H1 (cell line): ENCODE measurements around the gene PSPH. TPM values are rescaled to one million over a fixed set of nuclear protein-coding genes. Genes with fewer than 3 reads are reported as not detected.

Experiments used
- CTCF ChIA-PET: fragments of 300-600 bp; sonication (Branson Sonifier 250); formaldehyde crosslinking; loops from one replicate; lab custom pipeline; 2021; ENCODE audit not compliant: partially characterized antibody; lab: Charles Lee
- POLR2A ChIA-PET: fragments of 300-600 bp; sonication (Branson Sonifier 250); formaldehyde crosslinking; loops from one replicate; lab custom pipeline; 2021; ENCODE audit warnings: inconsistent platforms; ENCODE audit not compliant: partially characterized antibody; lab: Charles Lee
- DNase-seq, 2 experiments: peaks; one replicate each; pipeline versions ENCODE4 v3.0.0 to v3.0.0-alpha.2; 2010 to 2022; ENCODE audit warnings: low spot score in 2 of 2, low read depth in 1 of 2, mixed read lengths in 1 of 2
- FAIRE-seq: peaks from 2 replicates; lab custom pipeline; 2011; peaks lifted over from hg19 to GRCh38; lab: Jason Lieb, UNC
- H2AFZ ChIP-seq: 2 replicates; pipeline ENCODE4 v1.8.1; 2012; ENCODE audit warnings: low read length, inconsistent platforms
- H2AK5ac ChIP-seq: 2 replicates; pipeline ENCODE4 v1.6.1; 2013; ENCODE audit warnings: low read depth, low read length
- H2BK120ac ChIP-seq: replicated peaks from 2 replicates; pipeline ENCODE3; 2013; ENCODE audit warnings: low read depth, low read length, inconsistent platforms
- H2BK12ac ChIP-seq: 2 replicates; pipeline ENCODE4 v1.6.1; 2013; ENCODE audit warnings: low read depth, low read length
- H2BK15ac ChIP-seq: 2 replicates; pipeline ENCODE4 v1.6.1; 2013; ENCODE audit warnings: low read length
- H2BK20ac ChIP-seq: 2 replicates; pipeline ENCODE4 v1.6.1; 2013; ENCODE audit warnings: low read length
- H2BK5ac ChIP-seq: 2 replicates; pipeline ENCODE4 v1.6.1; 2013; ENCODE audit warnings: low read depth, low read length
- H3K14ac ChIP-seq: 2 replicates; pipeline ENCODE4 v1.6.1; 2013; ENCODE audit warnings: inconsistent platforms; ENCODE audit not compliant: insufficient read length
- H3K18ac ChIP-seq: 2 replicates; pipeline ENCODE4 v1.6.1; 2013; ENCODE audit warnings: low read length; ENCODE audit errors: extremely low read depth
- H3K23ac ChIP-seq: 2 replicates; pipeline ENCODE4 v1.6.1; 2013; ENCODE audit warnings: inconsistent platforms; ENCODE audit not compliant: insufficient read length
- H3K23me2 ChIP-seq: 2 replicates; pipeline ENCODE4 v1.6.1; 2013; ENCODE audit warnings: low read depth, low read length
- H3K27ac ChIP-seq: 2 replicates; pipeline ENCODE4 v1.6.1; 2011; ENCODE audit warnings: low read depth, low read length, inconsistent platforms
- H3K27me3 ChIP-seq, 4 experiments: replicated peaks in 1 of 4; 1 replicate in 1 of 4; 2 replicates in 3 of 4; pipeline versions ENCODE4 v1.6.1 to v1.8.1; 2011 to 2013; ENCODE audit warnings: low read length in 3 of 4, mild to moderate bottlenecking in 3 of 4, inconsistent platforms in 2 of 4, mixed read lengths in 2 of 4, moderate library complexity in 1 of 4; ENCODE audit not compliant: control insufficient read depth in 3 of 4, insufficient read depth in 3 of 4; ENCODE audit errors: extremely low read depth in 1 of 4
- H3K36me3 ChIP-seq, 4 experiments: 2 replicates each; pipeline versions ENCODE4 v1.6.1 to v1.8.1; 2011 to 2013; ENCODE audit warnings: mild to moderate bottlenecking in 4 of 4, low read length in 3 of 4, moderate library complexity in 2 of 4, control low read depth in 1 of 4, inconsistent platforms in 1 of 4; ENCODE audit not compliant: insufficient read depth in 4 of 4, control insufficient read depth in 2 of 4
- H3K4ac ChIP-seq: replicated peaks from 2 replicates; pipeline ENCODE3; 2013; ENCODE audit warnings: low read length, low read depth, mixed read lengths, inconsistent platforms; ENCODE audit not compliant: insufficient read length
- H3K4me1 ChIP-seq, 4 experiments: replicated peaks in 1 of 4; 1 replicate in 1 of 4; 2 replicates in 3 of 4; pipeline versions ENCODE4 v1.6.1 to v1.8.1; 2011 to 2013; ENCODE audit warnings: low read length in 3 of 4, inconsistent platforms in 2 of 4, mixed read lengths in 1 of 4; ENCODE audit not compliant: insufficient read depth in 4 of 4, control insufficient read depth in 3 of 4
- H3K4me2 ChIP-seq, 2 experiments: 2 replicates each; pipeline versions ENCODE4 v1.6.1 to v1.8.1; 2011 to 2013; ENCODE audit warnings: low read depth in 2 of 2, low read length in 2 of 2, control low read depth in 1 of 2, inconsistent platforms in 1 of 2, mild to moderate bottlenecking in 1 of 2; ENCODE audit not compliant: insufficient read depth in 1 of 2
- H3K4me3 ChIP-seq, 4 experiments: fragments of 200-600, 300-600 bp in 1 of 4; sonication (generic), shearing (Covaris generic), sonication (Bioruptor Twin) in 1 of 4; 2 replicates each; pipeline versions ENCODE4 v1.5.1 to v1.8.1; 2011 to 2016; ENCODE audit warnings: low read length in 4 of 4, low read depth in 3 of 4, control low read depth in 2 of 4, inconsistent platforms in 2 of 4, mild to moderate bottlenecking in 2 of 4, mixed read lengths in 1 of 4, moderate library complexity in 1 of 4; ENCODE audit not compliant: insufficient read depth in 2 of 4; ENCODE audit errors: extremely low read depth in 1 of 4
- H3K56ac ChIP-seq: replicated peaks from 2 replicates; pipeline ENCODE3; 2013; ENCODE audit warnings: low read depth, mild to moderate bottlenecking, mixed read lengths, low read length, inconsistent platforms; ENCODE audit not compliant: insufficient read length
- H3K79me1 ChIP-seq: 2 replicates; pipeline ENCODE4 v1.6.1; 2013; ENCODE audit warnings: low read depth, low read length, control low read depth
- H3K79me2 ChIP-seq, 2 experiments: 2 replicates each; pipeline versions ENCODE4 v1.6.1 to v1.8.1; 2012 to 2013; ENCODE audit warnings: low read length in 2 of 2, mild to moderate bottlenecking in 2 of 2, inconsistent platforms in 1 of 2; ENCODE audit not compliant: insufficient read depth in 2 of 2, control insufficient read depth in 1 of 2
- H3K9ac ChIP-seq, 4 experiments: replicated peaks in 1 of 4; 1 replicate in 1 of 4; 2 replicates in 3 of 4; pipeline versions ENCODE4 v1.6.1 to v1.8.1; 2011 to 2013; ENCODE audit warnings: low read depth in 3 of 4, low read length in 3 of 4, control low read depth in 2 of 4, mild to moderate bottlenecking in 2 of 4, moderate library complexity in 2 of 4, inconsistent platforms in 1 of 4; ENCODE audit errors: extremely low read depth in 1 of 4
- H3K9me3 ChIP-seq, 2 experiments: 2 replicates each; pipeline versions ENCODE4 v1.6.1 to v1.8.1; 2012 to 2013; ENCODE audit warnings: mild to moderate bottlenecking in 2 of 2, moderate library complexity in 2 of 2, control low read depth in 1 of 2, inconsistent platforms in 1 of 2, low read depth in 1 of 2, low read length in 1 of 2, mixed read lengths in 1 of 2; ENCODE audit not compliant: insufficient read depth in 2 of 2
- H4K20me1 ChIP-seq, 2 experiments: replicated peaks in 1 of 2; 2 replicates each; pipeline versions ENCODE3 to v1.8.1; 2011 to 2013; ENCODE audit warnings: inconsistent platforms in 2 of 2, low read length in 2 of 2, mild to moderate bottlenecking in 1 of 2; ENCODE audit not compliant: insufficient read depth in 2 of 2, control insufficient read depth in 1 of 2
- H4K5ac ChIP-seq: 2 replicates; pipeline ENCODE4 v1.6.1; 2013; ENCODE audit warnings: low read length, low read depth, mixed read lengths, inconsistent platforms; ENCODE audit not compliant: insufficient read length
- H4K8ac ChIP-seq: 2 replicates; pipeline ENCODE4 v1.8.0; 2013; ENCODE audit warnings: mild to moderate bottlenecking, moderate library complexity, low read length, inconsistent platforms; ENCODE audit not compliant: insufficient read depth; ENCODE audit errors: extremely low read depth
- H4K91ac ChIP-seq: replicated peaks from 2 replicates; pipeline ENCODE3; 2013; ENCODE audit warnings: low read length, mixed read lengths, inconsistent platforms; ENCODE audit not compliant: insufficient read length
- ASH2L ChIP-seq: fragments of 200-600, 300-600 bp; sonication (generic); IDR thresholded peaks from one replicate; pipeline ENCODE4 v1.7.1; 2017; ENCODE audit warnings: low read length
- BCL11A ChIP-seq, 2 experiments: IDR thresholded peaks; one replicate each; pipeline ENCODE4 v1.6.1; 2011; ENCODE audit warnings: low read depth in 2 of 2, low read length in 2 of 2, mild to moderate bottlenecking in 2 of 2
- CBX5 ChIP-seq: fragments of 300-800, 300-1000 bp; sonication (generic); IDR thresholded peaks from 2 replicates; pipeline ENCODE4 v1.7.1; 2016; ENCODE audit warnings: antibody characterized with exemption, low read length, low read depth
- CTBP2 ChIP-seq: IDR thresholded peaks from 2 replicates; pipeline ENCODE4 v1.7.0; 2011; ENCODE audit warnings: borderline replicate concordance, mild to moderate bottlenecking, moderate library complexity, mixed read lengths, low read length; ENCODE audit not compliant: insufficient read depth, insufficient read length
- HDAC6 ChIP-seq: IDR thresholded peaks from one replicate; pipeline ENCODE4 v1.7.1; 2012; ENCODE audit warnings: low read depth, mild to moderate bottlenecking, inconsistent platforms, low read length, moderate library complexity
- RBBP5 ChIP-seq: IDR thresholded peaks from 2 replicates; pipeline ENCODE4 v1.7.1; 2012; ENCODE audit warnings: low read depth, mild to moderate bottlenecking, inconsistent platforms, low read length, moderate library complexity, borderline replicate concordance
- RNF2 ChIP-seq: fragments of 200-900, 300-1000 bp; sonication (generic); IDR thresholded peaks from 2 replicates; pipeline ENCODE4 v1.7.1; 2016; ENCODE audit warnings: borderline replicate concordance, low read depth, mild to moderate bottlenecking, antibody characterized with exemption, low read length; ENCODE audit not compliant: poor library complexity, severe bottlenecking; ENCODE audit errors: missing control alignments
- SIN3A ChIP-seq, 2 experiments: IDR thresholded peaks in 1 of 2; conservative IDR thresholded peaks in 1 of 2; 2 replicates each; pipeline ENCODE4 v1.6.1; 2011 to 2012; ENCODE audit warnings: low read length in 2 of 2, improper control_type of control experiment in 1 of 2, low read depth in 1 of 2, mild to moderate bottlenecking in 1 of 2
- SIRT6 ChIP-seq: IDR thresholded peaks from one replicate; pipeline ENCODE4 v1.7.1; 2012; ENCODE audit warnings: low read length, inconsistent platforms
- TAF7 ChIP-seq: optimal IDR thresholded peaks from 2 replicates; pipeline ENCODE3; 2011; ENCODE audit warnings: low read depth, mild to moderate bottlenecking, inconsistent platforms, low read length, moderate library complexity, borderline replicate concordance
- TCF12 ChIP-seq: IDR thresholded peaks from 2 replicates; pipeline ENCODE4 v1.6.1; 2011; ENCODE audit warnings: low read depth, mild to moderate bottlenecking, low read length
- WGBS, 2 experiments: shearing (Covaris generic) in 1 of 2; methylation state at CpG; one replicate each; pipeline versions ENCODE4 v1.1.6 to v1.1.7; 2013 to 2015; ENCODE audit warnings: low lambda C conversion rate in 2 of 2, mixed read lengths in 2 of 2, inconsistent platforms in 1 of 2, low coverage in 1 of 2, missing lambda C conversion rate in 1 of 2; ENCODE audit not compliant: insufficient replicate concordance in 2 of 2, insufficient coverage in 1 of 2, insufficient read length in 1 of 2; ENCODE audit errors: extremely low coverage in 1 of 2, missing lambda C conversion rate in 1 of 2; 5-methylcytosine and 5-hydroxymethylcytosine counted together
- polyA plus RNA-seq, 7 experiments: library from polyadenylated mRNA; depleted of rRNA in 3 of 7; stranded (reverse) in 5 of 7; unstranded in 2 of 7; fragments of >200 nt in 5 of 7; fragments of 200-250 nt in 2 of 7; gene quantifications; 1 replicate in 5 of 7; 2 replicates in 1 of 7; 4 replicates in 1 of 7; pipeline versions ENCODE4 v1.2.1 to v1.2.3, GENCODE V29; 2011 to 2013; ENCODE audit warnings: missing spikeins in 2 of 7, mixed read lengths in 2 of 7
- total RNA-seq: library from RNA; stranded (reverse); fragmentation: NEBNext Ultra II Directional; extraction: Animal tissue kit (Norgen Biotek cat#: 25700); gene quantifications from 2 replicates; pipeline ENCODE4 v1.2.1, GENCODE V29; 2021

Gene PSPH
- total and polyA plus RNA-seq, 2 of the 8 experiments (the other 6 are each of a cell fraction or from before 2014, with no cell fraction given), result 31.0 to 64.8 TPM

DNA sequence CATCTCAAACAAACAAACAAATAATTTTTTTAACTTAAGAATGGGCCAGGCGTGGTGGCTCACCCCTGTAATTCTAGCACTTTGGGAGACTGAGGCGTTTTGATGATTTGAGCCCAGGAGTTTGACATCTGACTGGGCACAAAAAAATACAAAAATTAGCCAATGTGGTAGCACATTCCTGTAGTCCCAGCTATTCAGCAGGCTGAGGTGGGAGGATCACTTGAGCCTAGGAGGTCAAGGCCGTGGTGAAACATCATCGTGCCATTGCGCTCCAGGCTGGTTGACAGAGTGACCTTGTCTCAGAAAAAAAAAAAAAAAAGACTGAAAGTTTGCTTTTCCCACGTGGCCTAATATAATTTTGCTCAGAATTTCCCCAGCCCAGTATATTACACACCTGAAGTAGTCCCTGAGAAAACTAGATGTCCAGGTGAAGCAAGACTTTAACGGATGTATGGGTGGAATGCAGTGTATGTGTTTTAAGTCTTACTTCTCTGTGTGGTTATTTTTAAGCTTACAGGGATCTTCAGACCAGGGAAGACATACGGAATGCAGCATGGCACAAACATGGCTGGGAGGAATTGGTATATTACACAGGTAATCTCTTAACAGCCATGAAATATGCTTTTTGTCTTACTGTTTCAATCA, 54.3 kb downstream of the PSPH start:
- H3K56ac ChIP-seq, result no peak overlapping the region
- H2BK20ac ChIP-seq, result no peak overlapping the region
- H3K27me3 ChIP-seq, result no peaks in the 10 kb centered on the region
- no peak overlapping the region for H2BK15ac ChIP-seq
- FAIRE-seq, result no peak
- no peak for DNase-seq
- peaks cover 2 to 5% (median 4%) of the 10 kb centered on the region in 4 experiments; a peak in 3 of 8 replicates for H3K36me3 ChIP-seq
- H2AK5ac ChIP-seq, result no peak overlapping the region
- H3K4me1 ChIP-seq, result no peaks in the 10 kb centered on the region
- H4K5ac ChIP-seq, result no peak overlapping the region
- no peak overlapping the region for H2BK5ac ChIP-seq
- peaks cover 0 to 5% of the 10 kb centered on the region in 2 experiments for H4K20me1 ChIP-seq
- ChIA-PET CTCF (no interaction called here), POLR2A (interaction anchor here (1.4 kb wide), 1 partner anchor 12 kb away, joined by 9 read pairs; no protein-coding TSS in a partner anchor)
- no peak overlapping the region for H4K8ac ChIP-seq
- no peaks in the 10 kb centered on the region for H3K9me3 ChIP-seq
- no peak overlapping the region for H3K27ac ChIP-seq
- no peak overlapping the region for H3K23ac ChIP-seq
- H2BK120ac ChIP-seq, result no peak overlapping the region
- no peak overlapping the region for H3K4me3 ChIP-seq
- no peaks in the 10 kb centered on the region for H3K79me1 ChIP-seq
- no peak overlapping the region for H3K9ac ChIP-seq
- H3K14ac ChIP-seq, result no peak overlapping the region
- H4K91ac ChIP-seq, result no peak overlapping the region
- no peaks in the 10 kb centered on the region for H3K23me2 ChIP-seq
- no peak overlapping the region for H2BK12ac ChIP-seq
- H2AFZ ChIP-seq, result no peak overlapping the region
- no peak overlapping the region for H3K18ac ChIP-seq
- H3K4ac ChIP-seq, result no peak overlapping the region
- 88% methylated on average over 8 of the region's 8 CpGs; no CpG with 5 or more reads in 1 of the 2 experiments for WGBS, 2 experiments
- H3K4me2 ChIP-seq, result no peak overlapping the region
- H3K79me2 ChIP-seq, result no peaks in the 10 kb centered on the region
- no peak for TF ChIP-seq CTBP2
- TF ChIP-seq ASH2L, result no peak
- TF ChIP-seq SIN3A (conservative IDR thresholded peaks at IDR 0.05 in 1 of 2, IDR thresholded peaks at IDR 0.05 in 1 of 2; ENCODE audit: low read depth in 1 of 2, low read length in 2 of 2), result no peak
- no peak for TF ChIP-seq TAF7
- TF ChIP-seq CBX5, result no peak
- no peak for TF ChIP-seq HDAC6
- no peak for TF ChIP-seq TCF12
- TF ChIP-seq RNF2, result no peak
- no peak for TF ChIP-seq SIRT6
- no peak for TF ChIP-seq BCL11A (IDR thresholded peaks at IDR 0.05; ENCODE audit: low read depth in 2 of 2, low read length in 2 of 2)
- no peak for TF ChIP-seq RBBP5
